Esophagus muscularis mucosa (tissue), 3 donors: Measurements from ENCODE around the gene PCDH20.

Experiments used
- CTCF ChIP-seq, 3 experiments: fragments of 200-600 bp in 2 of 3; fragments of 450-650 bp in 1 of 3; sonication (generic) in 2 of 3; IDR thresholded peaks; one replicate each; pipeline ENCODE4 v1.5.1; 2017 to 2019; ENCODE audit warnings: antibody characterized with exemption in 3 of 3, mild to moderate bottlenecking in 2 of 3, moderate library complexity in 1 of 3
- POLR2A ChIP-seq: fragments of 450-650 bp; IDR thresholded peaks from one replicate; pipeline ENCODE4 v1.6.1; 2017; ENCODE audit warnings: antibody characterized with exemption, moderate library complexity, mild to moderate bottlenecking, low read depth

DNA sequence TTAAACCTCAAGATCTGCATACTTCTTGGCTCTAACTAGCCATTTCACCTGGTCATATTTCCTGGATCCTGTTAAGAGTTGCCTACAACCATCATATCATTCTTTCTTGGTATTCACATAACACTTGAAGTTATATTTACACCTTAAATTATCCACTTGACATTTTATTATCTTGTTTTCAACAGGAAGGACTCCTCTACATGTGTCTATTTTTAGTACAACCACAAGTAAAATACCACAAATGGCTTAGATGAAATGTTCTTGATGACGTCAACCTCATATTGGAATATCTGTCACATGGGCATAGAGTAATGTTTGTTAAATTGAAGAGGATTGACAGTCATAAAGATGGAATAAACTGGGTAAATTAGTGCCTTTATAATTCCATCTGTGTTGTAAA is 9.4 kb downstream of the PCDH20 start:
- TF ChIP-seq POLR2A (no peak), CTCF (IDR thresholded peaks at IDR 0.05) (no peak)
